SU-DHL-6 (cell line): ENCODE measurements around the gene FRRS1L.

Source experiments
- H2AFZ ChIP-seq: fragments of 200-600 bp; sonication (generic); 2 replicates; pipeline ENCODE4 v1.6.1; 2014; ENCODE audit warnings: low read depth, mild to moderate bottlenecking, moderate library complexity, mixed read lengths, antibody characterized with exemption, low read length; ENCODE audit not compliant: severe bottlenecking
- H3F3A ChIP-seq: fragments of 200-600 bp; shearing (Covaris generic); 2 replicates; pipeline ENCODE4 v1.6.0; 2016; ENCODE audit warnings: antibody characterized with exemption, mild to moderate bottlenecking; ENCODE audit not compliant: insufficient read depth
- H3K27ac ChIP-seq: fragments of 200-600 bp; sonication (generic); 2 replicates; pipeline ENCODE4 v1.5.1; 2016; ENCODE audit warnings: low read depth, mild to moderate bottlenecking, low read length, moderate library complexity, mixed read lengths
- H3K27me3 ChIP-seq: fragments of 200-600 bp; sonication (generic), shearing (Covaris generic); 2 replicates; pipeline ENCODE4 v1.6.0; 2014; ENCODE audit warnings: mild to moderate bottlenecking, low read length
- H3K36me3 ChIP-seq: fragments of 200-600 bp; sonication (generic); 2 replicates; pipeline ENCODE4 v1.6.1; 2014; ENCODE audit warnings: mild to moderate bottlenecking, low read length, mixed read lengths
- H3K4me2 ChIP-seq: fragments of 300-600, 200-600 bp; shearing (Covaris generic), sonication (generic); 2 replicates; pipeline ENCODE4 v1.6.0; 2014; ENCODE audit warnings: low read length, low read depth, mild to moderate bottlenecking; ENCODE audit not compliant: poor library complexity, severe bottlenecking
- H3K4me3 ChIP-seq: fragments of 200-600 bp; sonication (generic); 2 replicates; pipeline ENCODE4 v1.5.1; 2014; ENCODE audit warnings: antibody characterized with exemption, low read length, mild to moderate bottlenecking, mixed read lengths; ENCODE audit not compliant: insufficient read depth, poor library complexity, severe bottlenecking
- H3K79me2 ChIP-seq: fragments of 200-600 bp; sonication (generic); 2 replicates; pipeline ENCODE4 v1.6.1; 2014; ENCODE audit warnings: mild to moderate bottlenecking, low read length, moderate library complexity; ENCODE audit not compliant: insufficient read depth
- H3K9ac ChIP-seq: fragments of 200-600 bp; sonication (generic); 2 replicates; pipeline ENCODE4 v1.7.0; 2014; ENCODE audit warnings: mild to moderate bottlenecking, low read length
- H3K9me2 ChIP-seq: fragments of 200-600 bp; sonication (generic); replicated peaks from 2 replicates; pipeline ENCODE4 v1.6.1; 2014; ENCODE audit warnings: low read length; ENCODE audit not compliant: insufficient read depth
- H3K9me3 ChIP-seq: fragments of 200-600 bp; sonication (generic); 2 replicates; pipeline ENCODE4 v1.6.1; 2014; ENCODE audit warnings: low read length, mixed read lengths; ENCODE audit not compliant: insufficient read depth
- H4K20me1 ChIP-seq: fragments of 200-600 bp; sonication (generic); 2 replicates; pipeline ENCODE4 v1.6.1; 2014; ENCODE audit warnings: low read depth, mild to moderate bottlenecking, antibody characterized with exemption, low read length, moderate library complexity, mixed read lengths
- EZH2phosphoT487 ChIP-seq: fragments of 200-600 bp; sonication (generic), shearing (Covaris generic); conservative IDR thresholded peaks from 2 replicates; pipeline ENCODE4 v1.6.1; 2018; ENCODE audit warnings: mild to moderate bottlenecking, antibody characterized with exemption, low read length, moderate library complexity, mixed read lengths
- TF ChIP-seq, protein P1 (sequence below): fragments of 200-600 bp; sonication (generic); IDR thresholded peaks from one replicate; pipeline ENCODE4 v1.5.1; 2017; ENCODE audit warnings: antibody characterized with exemption, mild to moderate bottlenecking, low read length, moderate library complexity; ENCODE audit not compliant: insufficient read depth, poor library complexity, severe bottlenecking

The FRRS1L gene

DNA sequence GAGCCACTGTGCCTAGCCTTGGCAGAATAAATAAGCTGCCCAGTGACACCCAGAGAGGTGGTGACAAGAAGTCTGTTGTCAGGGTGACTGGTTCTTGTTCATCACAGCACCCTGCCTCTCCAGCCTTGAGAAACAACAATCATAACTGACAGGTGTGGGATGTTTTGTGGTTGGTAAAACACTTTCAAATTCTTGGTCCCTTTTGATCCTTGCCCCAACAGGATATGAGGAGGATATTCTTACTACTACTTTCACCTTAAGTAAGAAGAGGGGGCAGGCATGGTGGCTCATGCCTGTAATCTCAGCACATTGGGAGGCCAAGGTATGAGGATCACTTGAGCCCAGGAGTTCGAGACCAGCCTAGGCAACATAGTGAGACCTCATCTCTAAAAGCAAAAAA lies 14.2 kb upstream of the FRRS1L start:
- TF ChIP-seq, protein P1, sequence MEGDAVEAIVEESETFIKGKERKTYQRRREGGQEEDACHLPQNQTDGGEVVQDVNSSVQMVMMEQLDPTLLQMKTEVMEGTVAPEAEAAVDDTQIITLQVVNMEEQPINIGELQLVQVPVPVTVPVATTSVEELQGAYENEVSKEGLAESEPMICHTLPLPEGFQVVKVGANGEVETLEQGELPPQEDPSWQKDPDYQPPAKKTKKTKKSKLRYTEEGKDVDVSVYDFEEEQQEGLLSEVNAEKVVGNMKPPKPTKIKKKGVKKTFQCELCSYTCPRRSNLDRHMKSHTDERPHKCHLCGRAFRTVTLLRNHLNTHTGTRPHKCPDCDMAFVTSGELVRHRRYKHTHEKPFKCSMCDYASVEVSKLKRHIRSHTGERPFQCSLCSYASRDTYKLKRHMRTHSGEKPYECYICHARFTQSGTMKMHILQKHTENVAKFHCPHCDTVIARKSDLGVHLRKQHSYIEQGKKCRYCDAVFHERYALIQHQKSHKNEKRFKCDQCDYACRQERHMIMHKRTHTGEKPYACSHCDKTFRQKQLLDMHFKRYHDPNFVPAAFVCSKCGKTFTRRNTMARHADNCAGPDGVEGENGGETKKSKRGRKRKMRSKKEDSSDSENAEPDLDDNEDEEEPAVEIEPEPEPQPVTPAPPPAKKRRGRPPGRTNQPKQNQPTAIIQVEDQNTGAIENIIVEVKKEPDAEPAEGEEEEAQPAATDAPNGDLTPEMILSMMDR: no peak
- no peak for TF ChIP-seq EZH2phosphoT487
- Histone ChIP-seq H2AFZ (no peak overlapping the region), H3K4me2 (no peak overlapping the region), H3K79me2 (no peaks in the 10 kb centered on the region), H4K20me1 (no peaks in the 10 kb centered on the region), H3K36me3 (no peaks in the 10 kb centered on the region), H3K9ac (no peak overlapping the region), H3K27ac (no peak overlapping the region), H3K27me3 (no peaks in the 10 kb centered on the region), H3K9me2 (no peaks in the 10 kb centered on the region), H3K4me3 (no peak overlapping the region), H3F3A (no peaks in the 10 kb centered on the region), H3K9me3 (no peaks in the 10 kb centered on the region)

DNA sequence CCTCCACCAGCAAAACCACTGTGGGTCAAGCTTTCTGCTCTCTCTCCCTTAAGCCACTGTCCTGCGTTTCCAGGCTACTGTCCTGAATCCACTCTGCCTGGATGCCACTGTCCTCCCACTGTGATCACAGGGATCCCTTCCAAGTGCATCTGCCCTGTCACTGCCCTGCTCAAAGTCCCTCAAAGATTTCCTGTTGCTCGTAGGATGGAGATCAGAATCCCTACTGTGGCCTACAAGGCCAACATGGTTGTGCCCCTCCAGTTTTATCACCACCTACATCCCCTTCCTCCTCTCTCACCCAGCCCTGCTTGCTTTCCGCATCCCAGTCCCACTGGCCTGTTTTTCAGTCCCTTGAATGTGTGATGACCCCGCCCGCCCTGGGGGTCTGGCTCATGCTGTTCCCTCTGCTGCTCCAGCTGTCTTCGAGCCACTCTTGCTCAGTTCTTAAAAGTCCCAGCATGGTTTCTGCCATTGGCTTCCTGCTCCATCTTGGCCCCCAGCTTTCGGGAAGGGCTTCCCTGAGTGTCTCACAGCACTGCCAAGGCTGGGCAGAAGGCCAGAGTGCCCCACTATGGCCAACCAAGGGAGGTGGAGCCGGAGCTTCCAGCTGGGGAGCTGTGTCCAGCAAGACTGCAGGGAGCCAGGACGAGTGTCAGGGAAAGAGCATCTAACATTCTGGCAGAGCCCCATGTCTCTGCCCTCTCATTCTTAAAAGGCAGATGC lies 12.9 kb upstream of the FRRS1L start:
- no peaks in the 10 kb centered on the region for H3K36me3 ChIP-seq
- no peaks in the 10 kb centered on the region for H3K9me2 ChIP-seq
- no peak for TF ChIP-seq EZH2phosphoT487
- TF ChIP-seq, protein P1: no peak
- no peaks in the 10 kb centered on the region for H3K27me3 ChIP-seq
- H3K4me3 ChIP-seq: no peak overlapping the region
- H4K20me1 ChIP-seq: no peaks in the 10 kb centered on the region
- H2AFZ ChIP-seq: no peak overlapping the region
- no peak overlapping the region for H3K27ac ChIP-seq
- H3F3A ChIP-seq: no peaks in the 10 kb centered on the region
- H3K9me3 ChIP-seq: no peaks in the 10 kb centered on the region
- no peak overlapping the region for H3K9ac ChIP-seq
- H3K4me2 ChIP-seq: no peak overlapping the region
- H3K79me2 ChIP-seq: no peaks in the 10 kb centered on the region

DNA sequence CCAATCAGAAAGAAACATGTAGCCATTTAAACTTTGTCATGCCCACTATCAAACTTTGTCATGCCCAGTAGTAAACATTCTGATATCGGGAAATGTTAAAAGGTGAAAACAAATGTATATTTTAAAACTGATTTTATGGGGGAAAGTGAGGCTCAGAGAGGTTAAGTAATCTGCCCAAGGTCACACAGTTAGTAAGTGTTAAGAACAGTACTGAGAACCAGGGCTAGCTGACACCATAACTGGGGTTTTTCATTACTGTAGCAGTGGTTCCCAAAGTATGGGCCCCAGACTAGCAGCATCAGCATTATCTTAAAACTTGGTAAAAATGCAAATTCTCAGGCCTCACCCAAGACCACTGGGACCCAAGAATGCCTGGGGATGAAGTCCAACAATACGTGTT lies 9.9 kb upstream of the FRRS1L start:
- H3K9ac ChIP-seq: no peak overlapping the region
- H3K9me3 ChIP-seq: no peaks in the 10 kb centered on the region
- H3K79me2 ChIP-seq: no peaks in the 10 kb centered on the region
- TF ChIP-seq, protein P1: no peak
- no peak for TF ChIP-seq EZH2phosphoT487
- no peaks in the 10 kb centered on the region for H3F3A ChIP-seq
- H3K4me3 ChIP-seq: no peak overlapping the region
- no peaks in the 10 kb centered on the region for H4K20me1 ChIP-seq
- H3K9me2 ChIP-seq: no peaks in the 10 kb centered on the region
- no peak overlapping the region for H2AFZ ChIP-seq
- no peaks in the 10 kb centered on the region for H3K27me3 ChIP-seq
- no peaks in the 10 kb centered on the region for H3K36me3 ChIP-seq
- H3K27ac ChIP-seq: no peak overlapping the region
- no peak overlapping the region for H3K4me2 ChIP-seq
